Trophoblast cell (in vitro differentiated cells and primary cell): ENCODE measurements around the gene ENKUR.

Experiments
- DNase-seq, 2 donors: peaks; one replicate each; pipeline ENCODE4 v3.0.0-alpha.2; 2016
- H2AFZ ChIP-seq: 2 replicates; pipeline ENCODE4 v1.6.1; 2013; ENCODE audit warnings: low read length, moderate library complexity, mild to moderate bottlenecking; ENCODE audit not compliant: insufficient read depth, poor library complexity
- H2AK5ac ChIP-seq: 2 replicates; pipeline ENCODE4 v1.6.1; 2013; ENCODE audit warnings: mild to moderate bottlenecking, low read length
- H2BK120ac ChIP-seq: 2 replicates; pipeline ENCODE4 v1.6.1; 2013; ENCODE audit warnings: low read length, mild to moderate bottlenecking, moderate library complexity; ENCODE audit not compliant: insufficient read depth, poor library complexity
- H2BK12ac ChIP-seq: 2 replicates; pipeline ENCODE4 v1.6.1; 2013; ENCODE audit warnings: mild to moderate bottlenecking, low read length, moderate library complexity
- H2BK5ac ChIP-seq: 2 replicates; pipeline ENCODE4 v1.6.1; 2013; ENCODE audit warnings: low read length, low read depth, moderate library complexity, mild to moderate bottlenecking; ENCODE audit not compliant: poor library complexity
- H3K14ac ChIP-seq: 2 replicates; pipeline ENCODE4 v1.6.1; 2013; ENCODE audit warnings: mild to moderate bottlenecking, low read length
- H3K18ac ChIP-seq: 2 replicates; pipeline ENCODE4 v1.6.1; 2013; ENCODE audit warnings: mild to moderate bottlenecking, low read length
- H3K23ac ChIP-seq: 2 replicates; pipeline ENCODE4 v1.6.1; 2013; ENCODE audit warnings: low read length
- H3K27ac ChIP-seq: 2 replicates; pipeline ENCODE4 v1.5.1; 2013; ENCODE audit warnings: low read depth, mild to moderate bottlenecking, inconsistent platforms, low read length, moderate library complexity
- H3K27me3 ChIP-seq: 2 replicates; pipeline ENCODE4 v1.6.1; 2013; ENCODE audit warnings: inconsistent platforms, mild to moderate bottlenecking, low read length, moderate library complexity; ENCODE audit not compliant: insufficient read depth
- H3K36me3 ChIP-seq, 2 experiments: 1 replicate in 1 of 2; 2 replicates in 1 of 2; pipeline ENCODE4 v1.6.1; 2013; ENCODE audit warnings: low read length in 2 of 2, mild to moderate bottlenecking in 2 of 2, moderate library complexity in 1 of 2; ENCODE audit not compliant: insufficient read depth in 2 of 2, control insufficient read depth in 1 of 2
- H3K4ac ChIP-seq: 2 replicates; pipeline ENCODE4 v1.6.1; 2013; ENCODE audit warnings: low read depth, mild to moderate bottlenecking, low read length, moderate library complexity
- H3K4me1 ChIP-seq, 2 experiments: 1 replicate in 1 of 2; 2 replicates in 1 of 2; pipeline ENCODE4 v1.6.1; 2013; ENCODE audit warnings: low read length in 2 of 2, mild to moderate bottlenecking in 2 of 2, moderate library complexity in 1 of 2; ENCODE audit not compliant: insufficient read depth in 2 of 2, control insufficient read depth in 1 of 2
- H3K4me2 ChIP-seq: 2 replicates; pipeline ENCODE4 v1.6.1; 2013; ENCODE audit warnings: inconsistent platforms, mild to moderate bottlenecking, low read length, moderate library complexity
- H3K4me3 ChIP-seq: 2 replicates; pipeline ENCODE4 v1.5.1; 2013; ENCODE audit warnings: mild to moderate bottlenecking, low read depth, low read length, inconsistent platforms
- H3K79me1 ChIP-seq: one replicate; pipeline ENCODE4 v1.6.1; 2013; ENCODE audit warnings: low read length
- H3K79me2 ChIP-seq: 2 replicates; pipeline ENCODE4 v1.6.1; 2013; ENCODE audit warnings: low read length, mild to moderate bottlenecking; ENCODE audit not compliant: control insufficient read depth, insufficient read depth, poor library complexity
- H3K9ac ChIP-seq: 2 replicates; pipeline ENCODE4 v1.6.1; 2013; ENCODE audit warnings: mild to moderate bottlenecking, low read length
- H3K9me3 ChIP-seq: 2 replicates; pipeline ENCODE4 v1.6.1; 2013; ENCODE audit warnings: low read depth, mild to moderate bottlenecking, control low read depth, inconsistent platforms, low read length; ENCODE audit not compliant: insufficient read depth
- H4K12ac ChIP-seq: 2 replicates; pipeline ENCODE4 v1.6.1; 2013; ENCODE audit warnings: low read depth, mild to moderate bottlenecking, low read length, moderate library complexity
- H4K8ac ChIP-seq: 2 replicates; pipeline ENCODE4 v1.6.1; 2013; ENCODE audit warnings: low read depth, mild to moderate bottlenecking, low read length, moderate library complexity
- H4K91ac ChIP-seq: one replicate; pipeline ENCODE4 v1.6.1; 2013; ENCODE audit warnings: low read depth, mild to moderate bottlenecking, low read length, moderate library complexity
- WGBS: extraction: QIAGEN DNeasy Blood & Tissue Kit; methylation state at CpG from one replicate; pipeline ENCODE4 v1.1.7; 2013; ENCODE audit warnings: missing lambda C conversion rate; ENCODE audit not compliant: insufficient read length, insufficient coverage; ENCODE audit errors: extremely low coverage; 5-methylcytosine and 5-hydroxymethylcytosine counted together

ENKUR gene

DNA sequence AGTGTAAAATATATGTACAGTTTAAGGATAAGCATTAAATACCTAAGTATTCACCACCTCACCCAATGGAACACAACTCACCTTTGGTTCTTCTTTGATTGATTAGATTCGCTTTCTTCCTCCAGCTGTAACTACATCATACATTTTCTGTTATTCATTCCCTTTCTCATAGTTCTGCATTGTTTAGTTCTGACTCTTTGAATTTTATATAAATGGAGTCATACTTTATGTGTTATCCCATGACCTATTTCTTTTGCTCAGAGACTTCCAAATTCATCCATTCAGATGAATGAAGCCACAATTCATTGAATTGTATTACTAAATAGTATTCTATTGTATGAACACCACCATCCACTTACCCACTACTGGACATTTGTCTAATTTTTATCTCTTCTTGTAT is 12.8 kb upstream of the ENKUR start:
- Histone ChIP-seq H3K9me3 (no peaks in the 10 kb centered on the region), H2AFZ (no peak overlapping the region), H3K23ac (no peak overlapping the region), H3K18ac (no peak overlapping the region), H3K14ac (no peak overlapping the region), H2BK120ac (no peak overlapping the region), H3K79me1 (no peaks in the 10 kb centered on the region), H3K9ac (no peak overlapping the region), H3K4me2 (no peak overlapping the region), H2BK5ac (no peak overlapping the region), H2AK5ac (no peak overlapping the region), H3K36me3 (no peaks in the 10 kb centered on the region), H3K4me3 (no peak overlapping the region), H3K4me1 (peaks cover 0 to 2% of the 10 kb centered on the region in 2 experiments), H2BK12ac (no peak overlapping the region), H3K27ac (no peak overlapping the region), H3K4ac (no peak overlapping the region), H4K8ac (no peak overlapping the region), H4K91ac (no peak overlapping the region), H4K12ac (no peak overlapping the region), H3K79me2 (no peaks in the 10 kb centered on the region), H3K27me3 (no peaks in the 10 kb centered on the region)
- no peak for DNase-seq
- no CpG with 5 or more reads among the region's 1 CpG for WGBS

DNA sequence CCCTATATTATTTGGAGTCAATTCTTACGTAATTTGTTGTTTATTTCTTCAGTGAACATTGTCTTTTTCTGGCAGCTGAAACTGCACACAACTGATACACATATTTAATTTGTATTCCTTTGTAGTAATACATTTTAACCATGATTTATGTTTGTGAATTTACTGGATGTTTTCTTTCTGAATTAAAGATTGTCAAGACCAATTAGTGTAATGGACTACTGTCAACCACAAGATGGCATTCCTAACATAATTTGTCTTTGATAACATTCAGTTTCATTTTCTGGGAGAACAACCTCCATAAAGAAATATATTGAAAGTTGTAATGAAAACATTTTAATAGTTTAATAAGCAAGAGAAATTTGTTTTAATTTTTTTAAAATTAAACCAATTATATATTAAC is 10.5 kb upstream of the ENKUR start:
- no peaks in the 10 kb centered on the region for H3K9me3 ChIP-seq
- H3K9ac ChIP-seq = no peak overlapping the region
- no peaks in the 10 kb centered on the region for H3K79me1 ChIP-seq
- no peak overlapping the region for H2BK12ac ChIP-seq
- H2AFZ ChIP-seq = no peak overlapping the region
- H3K14ac ChIP-seq = no peak overlapping the region
- WGBS = no CpG with 5 or more reads among the region's 1 CpG
- H3K4me3 ChIP-seq = no peak overlapping the region
- H3K4me1 ChIP-seq = peaks cover 0 to 2% of the 10 kb centered on the region in 2 experiments
- DNase-seq = no peak
- H2BK5ac ChIP-seq = no peak overlapping the region
- H4K12ac ChIP-seq = no peak overlapping the region
- H3K4ac ChIP-seq = no peak overlapping the region
- no peak overlapping the region for H4K8ac ChIP-seq
- no peaks in the 10 kb centered on the region for H3K36me3 ChIP-seq
- no peak overlapping the region for H3K27ac ChIP-seq
- no peak overlapping the region for H3K23ac ChIP-seq
- no peak overlapping the region for H3K4me2 ChIP-seq
- no peaks in the 10 kb centered on the region for H3K79me2 ChIP-seq
- H3K27me3 ChIP-seq = no peaks in the 10 kb centered on the region
- no peak overlapping the region for H4K91ac ChIP-seq
- H3K18ac ChIP-seq = no peak overlapping the region
- no peak overlapping the region for H2AK5ac ChIP-seq
- H2BK120ac ChIP-seq = no peak overlapping the region

GRCh38 chr10:25024528-25024927 is 8.6 kb upstream of the ENKUR start:
- Histone ChIP-seq H3K4me2 (no peak overlapping the region), H2AK5ac (no peak overlapping the region), H4K8ac (no peak overlapping the region), H3K4ac (no peak overlapping the region), H4K91ac (no peak overlapping the region), H4K12ac (no peak overlapping the region), H3K27ac (no peak overlapping the region), H3K18ac (no peak overlapping the region), H2AFZ (no peak overlapping the region), H3K14ac (no peak overlapping the region), H2BK5ac (no peak overlapping the region), H2BK120ac (no peak overlapping the region), H3K79me2 (no peaks in the 10 kb centered on the region), H3K27me3 (no peaks in the 10 kb centered on the region), H3K4me1 (no peaks in the 10 kb centered on the region), H3K36me3 (no peaks in the 10 kb centered on the region), H2BK12ac (no peak overlapping the region), H3K4me3 (no peak overlapping the region), H3K9ac (no peak overlapping the region), H3K23ac (no peak overlapping the region), H3K9me3 (no peaks in the 10 kb centered on the region), H3K79me1 (no peaks in the 10 kb centered on the region)
- DNase-seq = no peak
- WGBS = no CpG with 5 or more reads among the region's 8 CpGs

GRCh38 chr10:25023278-25023677 is 7.3 kb upstream of the ENKUR start:
- no peak overlapping the region for H3K23ac ChIP-seq
- no peak overlapping the region for H3K14ac ChIP-seq
- H3K18ac ChIP-seq = no peak overlapping the region
- H3K36me3 ChIP-seq = no peaks in the 10 kb centered on the region
- no peak overlapping the region for H3K9ac ChIP-seq
- no CpG with 5 or more reads among the region's 3 CpGs for WGBS
- H2BK5ac ChIP-seq = no peak overlapping the region
- H2BK120ac ChIP-seq = no peak overlapping the region
- no peak overlapping the region for H3K4me3 ChIP-seq
- no peak overlapping the region for H3K4me2 ChIP-seq
- no peaks in the 10 kb centered on the region for H3K27me3 ChIP-seq
- H3K9me3 ChIP-seq = no peaks in the 10 kb centered on the region
- no peaks in the 10 kb centered on the region for H3K4me1 ChIP-seq
- H3K79me1 ChIP-seq = no peaks in the 10 kb centered on the region
- no peak overlapping the region for H3K4ac ChIP-seq
- no peaks in the 10 kb centered on the region for H3K79me2 ChIP-seq
- H2AK5ac ChIP-seq = no peak overlapping the region
- no peak overlapping the region for H2BK12ac ChIP-seq
- no peak overlapping the region for H2AFZ ChIP-seq
- no peak overlapping the region for H3K27ac ChIP-seq
- no peak overlapping the region for H4K12ac ChIP-seq
- DNase-seq = peak in 1 of 2 donors; percentile 56
- H4K8ac ChIP-seq = no peak overlapping the region
- H4K91ac ChIP-seq = no peak overlapping the region
